Measurements from ENCODE around the gene LRRC32.
"Not testable (repeated sequence)": the region's sequence is repeated elsewhere in the genome, so short reads cannot be mapped to it uniquely, and the experiment has no call there.

LRRC32 gene

GRCh38 chr11:76626266-76626665 lies 44.3 kb downstream of the LRRC32 start:
- no peak for DNase-seq

GRCh38 chr11:76625472-76626186 lies 44.9 kb downstream of the LRRC32 start:
- DNase-seq: no peak

- DNase-seq: no peak
Observed at GRCh38 chr11:76624500-76625379, 45.8 kb downstream of the LRRC32 start.

- no peak for DNase-seq
Observed at GRCh38 chr11:76623884-76624419, 46.6 kb downstream of the LRRC32 start.

- peak; percentile 50 for DNase-seq
Observed at GRCh38 chr11:76623171-76623883, 47.2 kb downstream of the LRRC32 start.

- no peak for DNase-seq
Observed at GRCh38 chr11:76622493-76623094, 48.0 kb downstream of the LRRC32 start.

- DNase-seq: peak; percentile 78
Observed at GRCh38 chr11:76621868-76622267, 48.7 kb downstream of the LRRC32 start.

- DNase-seq: no peak
Observed at GRCh38 chr11:76621466-76621865, 49.1 kb downstream of the LRRC32 start.

GRCh38 chr11:76620489-76620888 lies 50.1 kb downstream of the LRRC32 start:
- peak; percentile 95 for DNase-seq

- not testable (repeated sequence) for DNase-seq
Observed at GRCh38 chr11:76619801-76620200, 50.7 kb downstream of the LRRC32 start.

- peak; percentile 47 for DNase-seq
Observed at GRCh38 chr11:76617553-76618265, 52.8 kb downstream of the LRRC32 start.

GRCh38 chr11:76616676-76617552 lies 53.6 kb downstream of the LRRC32 start:
- DNase-seq: no peak

GRCh38 chr11:76615950-76616349 lies 54.6 kb downstream of the LRRC32 start:
- no peak for DNase-seq

- DNase-seq: no peak
Observed at GRCh38 chr11:76614471-76615179, 55.9 kb downstream of the LRRC32 start.

- no peak for DNase-seq
Observed at GRCh38 chr11:76613901-76614300, 56.6 kb downstream of the LRRC32 start.

GRCh38 chr11:76612226-76612625 lies 58.3 kb downstream of the LRRC32 start:
- DNase-seq: no peak

- no peak for DNase-seq
Observed at GRCh38 chr11:76610871-76611475, 59.6 kb downstream of the LRRC32 start.

- DNase-seq: no peak
Observed at GRCh38 chr11:76610371-76610770, 60.2 kb downstream of the LRRC32 start.

GRCh38 chr11:76609736-76610370 lies 60.7 kb downstream of the LRRC32 start:
- peak; percentile 33 for DNase-seq
